WTC11 (cell line): ENCODE results near the gene CLIC2. TPM values are rescaled to one million over a fixed set of nuclear protein-coding genes. Genes with fewer than 3 reads are reported as not detected.

Experiments
- ATAC-seq: fragments of 200-7000 bp; cut with Tn5 transposase; 2 replicates; pipeline ENCODE4 v1.10.0; 2021; ENCODE audit warnings: mild to moderate bottlenecking, moderate library complexity
- CTCF ChIA-PET: fragments of 300-600 bp; sonication (Branson Sonifier 250); formaldehyde crosslinking; loops from one replicate; lab custom pipeline; 2021; ENCODE audit warnings: antibody characterized with exemption; lab: Charles Lee
- POLR2A ChIA-PET: fragments of 350-600 bp; sonication (Branson Sonifier 250); formaldehyde crosslinking; loops from one replicate; lab custom pipeline; 2021; ENCODE audit warnings: antibody characterized with exemption; lab: Charles Lee
- DNase-seq: peaks from one replicate; pipeline ENCODE4 v3.0.0; 2021; ENCODE audit warnings: low spot score
- H3K27ac Mint-ChIP-seq: 2 replicates; pipeline ENCODE4 v1.8.0; 2021; ENCODE audit warnings: mixed read lengths
- H3K27me3 Mint-ChIP-seq: 2 replicates; pipeline ENCODE4 v1.8.0; 2021; ENCODE audit warnings: low read depth, mild to moderate bottlenecking, moderate library complexity, mixed read lengths
- H3K36me3 Mint-ChIP-seq: 2 replicates; pipeline ENCODE4 v1.8.0; 2021; ENCODE audit warnings: mixed read lengths
- H3K4me1 Mint-ChIP-seq: 2 replicates; pipeline ENCODE4 v1.8.0; 2022; ENCODE audit warnings: mixed read lengths
- H3K4me3 Mint-ChIP-seq: 2 replicates; pipeline ENCODE4 v1.8.0; 2021; ENCODE audit warnings: mild to moderate bottlenecking, moderate library complexity, mixed read lengths
- H3K9me3 Mint-ChIP-seq: 2 replicates; pipeline ENCODE4 v1.8.0; 2021; ENCODE audit warnings: mixed read lengths
- ATF1 ChIP-seq: sonication (generic); formaldehyde crosslinking; IDR thresholded peaks from 2 replicates; pipeline ENCODE4 v1.8.1; 2023; ENCODE audit warnings: mild to moderate bottlenecking, moderate library complexity, missing genetic modification reagents
- CBFB ChIP-seq: sonication (generic); formaldehyde crosslinking; IDR thresholded peaks from 2 replicates; pipeline ENCODE4 v1.8.1; 2022; ENCODE audit warnings: mild to moderate bottlenecking, low read depth, missing genetic modification reagents
- CREM ChIP-seq: sonication (generic); formaldehyde crosslinking; IDR thresholded peaks from 2 replicates; pipeline ENCODE4 v1.8.1; 2022; ENCODE audit warnings: mild to moderate bottlenecking, missing genetic modification reagents, moderate library complexity
- ESRRA ChIP-seq: sonication (generic); formaldehyde crosslinking; IDR thresholded peaks from 2 replicates; pipeline ENCODE4 v1.8.1; 2022; ENCODE audit warnings: mild to moderate bottlenecking, missing genetic modification reagents, borderline replicate concordance
- FOXK1 ChIP-seq: sonication (generic); formaldehyde crosslinking; IDR thresholded peaks from 2 replicates; pipeline ENCODE4 v1.8.0; 2022; ENCODE audit warnings: mild to moderate bottlenecking, moderate library complexity, missing genetic modification reagents
- GABPB1 ChIP-seq: sonication (generic); formaldehyde crosslinking; IDR thresholded peaks from 2 replicates; pipeline ENCODE4 v1.8.1; 2023; ENCODE audit warnings: mild to moderate bottlenecking, missing genetic modification reagents
- IRF2 ChIP-seq: sonication (generic); formaldehyde crosslinking; IDR thresholded peaks from 2 replicates; pipeline ENCODE4 v1.8.0; 2022; ENCODE audit warnings: low read depth, missing genetic modification reagents, borderline replicate concordance
- JUN ChIP-seq: sonication (generic); formaldehyde crosslinking; IDR thresholded peaks from 2 replicates; pipeline ENCODE4 v1.8.0; 2023; ENCODE audit warnings: mild to moderate bottlenecking, missing genetic modification reagents
- NR1H2 ChIP-seq: sonication (generic); formaldehyde crosslinking; IDR thresholded peaks from 2 replicates; pipeline ENCODE4 v1.9.0; 2021; ENCODE audit warnings: mild to moderate bottlenecking, moderate library complexity, missing genetic modification reagents
- NR2C2 ChIP-seq: sonication (generic); formaldehyde crosslinking; IDR thresholded peaks from 2 replicates; pipeline ENCODE4 v1.8.0; 2022; ENCODE audit warnings: mild to moderate bottlenecking, missing genetic modification reagents
- RORB ChIP-seq: fragments of 250-450 bp; sonication (Bioruptor Pico); IDR thresholded peaks from 2 replicates; pipeline ENCODE4 v1.9.0; 2021; ENCODE audit warnings: mild to moderate bottlenecking
- SP1 ChIP-seq: sonication (generic); formaldehyde crosslinking; conservative IDR thresholded peaks from 2 replicates; pipeline ENCODE4 v1.8.1; 2022; ENCODE audit warnings: missing genetic modification reagents
- TCF7 ChIP-seq: sonication (generic); formaldehyde crosslinking; IDR thresholded peaks from 2 replicates; pipeline ENCODE4 v1.8.0; 2022; ENCODE audit warnings: mild to moderate bottlenecking, low read depth, missing genetic modification reagents, moderate library complexity
- ZNF396 ChIP-seq: fragments of 250-450 bp; sonication (Bioruptor Pico); IDR thresholded peaks from 2 replicates; pipeline ENCODE4 v1.8.0; 2021; ENCODE audit warnings: mild to moderate bottlenecking, moderate library complexity, borderline replicate concordance
- ZNF416 ChIP-seq: fragments of 250-450 bp; sonication (Bioruptor Pico); IDR thresholded peaks from 2 replicates; pipeline ENCODE4 v1.9.0; 2021; ENCODE audit warnings: mild to moderate bottlenecking, inconsistent platforms
- total RNA-seq: library from RNA; stranded (reverse); gene quantifications from 3 replicates; pipeline ENCODE4 v1.2.3, GENCODE V29; 2021
- TF ChIP-seq, protein P1 (sequence below): sonication (generic); formaldehyde crosslinking; conservative IDR thresholded peaks from 2 replicates; pipeline ENCODE4 v1.8.1; 2022; ENCODE audit warnings: mild to moderate bottlenecking, missing genetic modification reagents
- TF ChIP-seq, protein P2 (sequence below): sonication (generic); formaldehyde crosslinking; IDR thresholded peaks from 2 replicates; pipeline ENCODE4 v1.8.1; 2023; ENCODE audit warnings: mild to moderate bottlenecking, missing genetic modification reagents, borderline replicate concordance
- TF ChIP-seq, protein P3 (sequence below): sonication (generic); formaldehyde crosslinking; IDR thresholded peaks from 2 replicates; pipeline ENCODE4 v1.8.0; 2022; ENCODE audit warnings: mild to moderate bottlenecking, missing genetic modification reagents
- TF ChIP-seq, protein P4 (sequence below): sonication (generic); formaldehyde crosslinking; IDR thresholded peaks from 2 replicates; pipeline ENCODE4 v1.8.1; 2022; ENCODE audit warnings: low read depth, mild to moderate bottlenecking, moderate library complexity, missing genetic modification reagents, borderline replicate concordance
- TF ChIP-seq, protein P5 (sequence below): sonication (generic); formaldehyde crosslinking; IDR thresholded peaks from 2 replicates; pipeline ENCODE4 v1.8.1; 2022; ENCODE audit warnings: missing genetic modification reagents, borderline replicate concordance
- TF ChIP-seq, protein P6 (sequence below): sonication (generic); formaldehyde crosslinking; IDR thresholded peaks from 2 replicates; pipeline ENCODE4 v1.8.0; 2023; ENCODE audit warnings: missing genetic modification reagents
- TF ChIP-seq, protein P7 (sequence below): fragments of 200-600 bp; IDR thresholded peaks from 2 replicates; pipeline ENCODE4 v1.8.0; 2022; ENCODE audit warnings: antibody characterized with exemption
- TF ChIP-seq, protein P8 (sequence below): fragments of 250-450 bp; sonication (Bioruptor Pico); IDR thresholded peaks from 2 replicates; pipeline ENCODE4 v2.1.2; 2022; ENCODE audit warnings: mild to moderate bottlenecking, moderate library complexity

CLIC2 gene
- total RNA-seq, 1 experiment from 2014 or later = 0.66 TPM

DNA sequence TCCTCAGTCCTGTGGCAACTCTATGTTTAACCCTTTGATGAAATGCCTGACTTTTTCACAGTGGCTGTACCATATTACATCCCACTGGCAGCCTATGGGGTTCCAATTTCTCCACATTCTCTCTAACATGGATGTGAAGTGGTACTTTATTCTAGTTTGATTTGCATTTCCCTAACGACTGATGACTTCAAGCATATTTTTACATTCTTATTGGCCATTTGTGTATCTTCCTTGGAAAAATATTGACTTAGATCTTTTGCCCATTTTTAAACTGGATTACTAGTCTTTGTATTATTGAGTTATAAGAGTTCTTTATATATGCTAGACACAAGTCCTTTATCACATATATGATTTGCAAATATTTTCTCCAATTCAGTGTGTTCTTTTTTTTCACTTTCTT lies 68.0 kb downstream of the CLIC2 start:
- ChIA-PET CTCF (no interaction called here), POLR2A (no interaction called here)

DNA sequence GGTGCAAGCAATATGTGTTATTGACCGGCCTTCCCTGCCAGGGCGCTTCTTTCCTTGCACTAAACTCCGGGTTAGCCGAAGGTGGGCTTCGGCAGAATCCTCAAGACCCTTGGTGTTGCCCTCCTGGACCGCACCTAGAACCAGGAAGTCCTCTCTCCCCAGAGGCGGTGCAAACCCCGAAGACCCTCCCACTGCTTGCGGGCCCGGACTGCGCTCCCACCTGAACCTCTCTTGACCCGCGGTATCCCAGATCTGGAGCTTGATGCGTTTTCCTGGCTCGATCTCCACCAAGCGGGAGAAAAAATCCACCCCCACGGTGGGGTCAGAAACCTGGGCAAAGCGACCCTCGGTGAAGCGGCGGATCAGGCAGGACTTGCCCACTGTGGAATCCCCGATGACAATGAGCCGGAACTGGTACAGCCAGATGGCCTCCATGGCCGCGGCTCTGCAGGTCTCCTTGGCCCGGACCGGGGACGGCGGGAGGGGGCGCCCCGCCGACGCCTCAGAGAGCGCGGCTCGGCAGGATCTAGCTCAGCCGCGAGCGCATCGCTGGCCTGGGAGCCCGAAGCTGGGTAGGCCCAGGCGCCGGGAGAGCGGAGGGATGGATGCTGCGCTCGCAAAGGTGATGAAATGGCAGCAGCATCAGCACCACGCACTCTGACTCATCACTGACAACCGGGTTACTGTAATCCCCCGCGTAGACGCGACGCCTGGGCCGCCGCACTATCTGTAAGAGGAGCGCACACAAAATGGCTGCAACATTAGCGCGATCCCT lies 70.4 kb downstream of the CLIC2 start, which contains the start of gene RAB39B:
RAB39B (minus strand) TSS at position 638 of the 775 bp plus-strand sequence; CDS start at position 435, 203 bp downstream.
- ChIA-PET CTCF (interaction anchor here (0.9 kb wide), 1 partner anchor 48 kb away, joined by 3 read pairs; the partner anchor contains the start of gene VBP1), POLR2A (no interaction called here)
- peak within 1 kb of the TSS; percentile 82 for H3K4me3 Mint-ChIP-seq
- no peaks in the 10 kb centered on the region for H3K27me3 Mint-ChIP-seq
- ATAC-seq (peak; percentile 94), DNase-seq (peak; percentile 64)
- H3K9me3 Mint-ChIP-seq = no peaks in the 10 kb centered on the region
- H3K4me1 Mint-ChIP-seq = peaks cover 12% of the 10 kb centered on the region
- 0 out of 2 replicates have a peak, but pooled peaks cover 3% of the 10 kb centered on the region for H3K36me3 Mint-ChIP-seq
- H3K27ac Mint-ChIP-seq = no peak within 1 kb of the TSS; the same call in 1 of the 2 replicates
- TF ChIP-seq TCF7 (CRISPR knock-in tag) (no peak), ZNF416 (CRISPR knock-in tag) (no peak), SP1 (CRISPR knock-in tag) (peak; percentile 60), JUN (no peak), FOXK1 (CRISPR knock-in tag) (0 out of 2 replicates have a peak, but pooled peaks have one; percentile 44), ESRRA (CRISPR knock-in tag) (no peak), ZNF396 (CRISPR knock-in tag) (no peak)
- TF ChIP-seq, protein P1, sequence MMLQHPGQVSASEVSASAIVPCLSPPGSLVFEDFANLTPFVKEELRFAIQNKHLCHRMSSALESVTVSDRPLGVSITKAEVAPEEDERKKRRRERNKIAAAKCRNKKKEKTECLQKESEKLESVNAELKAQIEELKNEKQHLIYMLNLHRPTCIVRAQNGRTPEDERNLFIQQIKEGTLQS = 0 out of 2 replicates have a peak, but pooled peaks have one; percentile 60
- TF ChIP-seq, protein P2, sequence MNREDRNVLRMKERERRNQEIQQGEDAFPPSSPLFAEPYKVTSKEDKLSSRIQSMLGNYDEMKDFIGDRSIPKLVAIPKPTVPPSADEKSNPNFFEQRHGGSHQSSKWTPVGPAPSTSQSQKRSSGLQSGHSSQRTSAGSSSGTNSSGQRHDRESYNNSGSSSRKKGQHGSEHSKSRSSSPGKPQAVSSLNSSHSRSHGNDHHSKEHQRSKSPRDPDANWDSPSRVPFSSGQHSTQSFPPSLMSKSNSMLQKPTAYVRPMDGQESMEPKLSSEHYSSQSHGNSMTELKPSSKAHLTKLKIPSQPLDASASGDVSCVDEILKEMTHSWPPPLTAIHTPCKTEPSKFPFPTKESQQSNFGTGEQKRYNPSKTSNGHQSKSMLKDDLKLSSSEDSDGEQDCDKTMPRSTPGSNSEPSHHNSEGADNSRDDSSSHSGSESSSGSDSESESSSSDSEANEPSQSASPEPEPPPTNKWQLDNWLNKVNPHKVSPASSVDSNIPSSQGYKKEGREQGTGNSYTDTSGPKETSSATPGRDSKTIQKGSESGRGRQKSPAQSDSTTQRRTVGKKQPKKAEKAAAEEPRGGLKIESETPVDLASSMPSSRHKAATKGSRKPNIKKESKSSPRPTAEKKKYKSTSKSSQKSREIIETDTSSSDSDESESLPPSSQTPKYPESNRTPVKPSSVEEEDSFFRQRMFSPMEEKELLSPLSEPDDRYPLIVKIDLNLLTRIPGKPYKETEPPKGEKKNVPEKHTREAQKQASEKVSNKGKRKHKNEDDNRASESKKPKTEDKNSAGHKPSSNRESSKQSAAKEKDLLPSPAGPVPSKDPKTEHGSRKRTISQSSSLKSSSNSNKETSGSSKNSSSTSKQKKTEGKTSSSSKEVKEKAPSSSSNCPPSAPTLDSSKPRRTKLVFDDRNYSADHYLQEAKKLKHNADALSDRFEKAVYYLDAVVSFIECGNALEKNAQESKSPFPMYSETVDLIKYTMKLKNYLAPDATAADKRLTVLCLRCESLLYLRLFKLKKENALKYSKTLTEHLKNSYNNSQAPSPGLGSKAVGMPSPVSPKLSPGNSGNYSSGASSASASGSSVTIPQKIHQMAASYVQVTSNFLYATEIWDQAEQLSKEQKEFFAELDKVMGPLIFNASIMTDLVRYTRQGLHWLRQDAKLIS (CRISPR knock-in tag) = no peak
- TF ChIP-seq, protein P3, sequence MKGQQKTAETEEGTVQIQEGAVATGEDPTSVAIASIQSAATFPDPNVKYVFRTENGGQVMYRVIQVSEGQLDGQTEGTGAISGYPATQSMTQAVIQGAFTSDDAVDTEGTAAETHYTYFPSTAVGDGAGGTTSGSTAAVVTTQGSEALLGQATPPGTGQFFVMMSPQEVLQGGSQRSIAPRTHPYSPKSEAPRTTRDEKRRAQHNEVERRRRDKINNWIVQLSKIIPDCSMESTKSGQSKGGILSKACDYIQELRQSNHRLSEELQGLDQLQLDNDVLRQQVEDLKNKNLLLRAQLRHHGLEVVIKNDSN (CRISPR knock-in tag) = no peak

More for the DNA sequence above, 68.0 kb downstream of the CLIC2 start:
- Mint-ChIP-seq H3K27me3 (no peaks in the 10 kb centered on the region), H3K4me1 (peaks cover 9% of the 10 kb centered on the region), H3K4me3 (no peak overlapping the region), H3K36me3 (peaks cover under 1% of the 10 kb centered on the region; the same call in 1 of the 2 replicates), H3K27ac (no peak overlapping the region), H3K9me3 (peaks cover 5% of the 10 kb centered on the region)
- ATAC-seq (no peak), DNase-seq (no peak)
- TF ChIP-seq ATF1 (CRISPR knock-in tag) = no peak
- TF ChIP-seq NR1H2 (CRISPR knock-in tag) = no peak
- TF ChIP-seq, protein P4, sequence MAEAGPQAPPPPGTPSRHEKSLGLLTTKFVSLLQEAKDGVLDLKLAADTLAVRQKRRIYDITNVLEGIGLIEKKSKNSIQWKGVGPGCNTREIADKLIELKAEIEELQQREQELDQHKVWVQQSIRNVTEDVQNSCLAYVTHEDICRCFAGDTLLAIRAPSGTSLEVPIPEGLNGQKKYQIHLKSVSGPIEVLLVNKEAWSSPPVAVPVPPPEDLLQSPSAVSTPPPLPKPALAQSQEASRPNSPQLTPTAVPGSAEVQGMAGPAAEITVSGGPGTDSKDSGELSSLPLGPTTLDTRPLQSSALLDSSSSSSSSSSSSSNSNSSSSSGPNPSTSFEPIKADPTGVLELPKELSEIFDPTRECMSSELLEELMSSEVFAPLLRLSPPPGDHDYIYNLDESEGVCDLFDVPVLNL (CRISPR knock-in tag) = no peak
- TF ChIP-seq, protein P5, sequence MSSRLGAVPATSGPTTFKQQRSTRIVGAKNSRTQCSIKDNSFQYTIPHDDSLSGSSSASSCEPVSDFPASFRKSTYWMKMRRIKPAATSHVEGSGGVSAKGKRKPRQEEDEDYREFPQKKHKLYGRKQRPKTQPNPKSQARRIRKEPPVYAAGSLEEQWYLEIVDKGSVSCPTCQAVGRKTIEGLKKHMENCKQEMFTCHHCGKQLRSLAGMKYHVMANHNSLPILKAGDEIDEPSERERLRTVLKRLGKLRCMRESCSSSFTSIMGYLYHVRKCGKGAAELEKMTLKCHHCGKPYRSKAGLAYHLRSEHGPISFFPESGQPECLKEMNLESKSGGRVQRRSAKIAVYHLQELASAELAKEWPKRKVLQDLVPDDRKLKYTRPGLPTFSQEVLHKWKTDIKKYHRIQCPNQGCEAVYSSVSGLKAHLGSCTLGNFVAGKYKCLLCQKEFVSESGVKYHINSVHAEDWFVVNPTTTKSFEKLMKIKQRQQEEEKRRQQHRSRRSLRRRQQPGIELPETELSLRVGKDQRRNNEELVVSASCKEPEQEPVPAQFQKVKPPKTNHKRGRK (CRISPR knock-in tag) = no peak
- TF ChIP-seq IRF2 (CRISPR knock-in tag) = no peak
- TF ChIP-seq, protein P6, sequence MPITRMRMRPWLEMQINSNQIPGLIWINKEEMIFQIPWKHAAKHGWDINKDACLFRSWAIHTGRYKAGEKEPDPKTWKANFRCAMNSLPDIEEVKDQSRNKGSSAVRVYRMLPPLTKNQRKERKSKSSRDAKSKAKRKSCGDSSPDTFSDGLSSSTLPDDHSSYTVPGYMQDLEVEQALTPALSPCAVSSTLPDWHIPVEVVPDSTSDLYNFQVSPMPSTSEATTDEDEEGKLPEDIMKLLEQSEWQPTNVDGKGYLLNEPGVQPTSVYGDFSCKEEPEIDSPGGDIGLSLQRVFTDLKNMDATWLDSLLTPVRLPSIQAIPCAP = no peak
- TF ChIP-seq NR2C2 (CRISPR knock-in tag) = no peak
- TF ChIP-seq, protein P7, sequence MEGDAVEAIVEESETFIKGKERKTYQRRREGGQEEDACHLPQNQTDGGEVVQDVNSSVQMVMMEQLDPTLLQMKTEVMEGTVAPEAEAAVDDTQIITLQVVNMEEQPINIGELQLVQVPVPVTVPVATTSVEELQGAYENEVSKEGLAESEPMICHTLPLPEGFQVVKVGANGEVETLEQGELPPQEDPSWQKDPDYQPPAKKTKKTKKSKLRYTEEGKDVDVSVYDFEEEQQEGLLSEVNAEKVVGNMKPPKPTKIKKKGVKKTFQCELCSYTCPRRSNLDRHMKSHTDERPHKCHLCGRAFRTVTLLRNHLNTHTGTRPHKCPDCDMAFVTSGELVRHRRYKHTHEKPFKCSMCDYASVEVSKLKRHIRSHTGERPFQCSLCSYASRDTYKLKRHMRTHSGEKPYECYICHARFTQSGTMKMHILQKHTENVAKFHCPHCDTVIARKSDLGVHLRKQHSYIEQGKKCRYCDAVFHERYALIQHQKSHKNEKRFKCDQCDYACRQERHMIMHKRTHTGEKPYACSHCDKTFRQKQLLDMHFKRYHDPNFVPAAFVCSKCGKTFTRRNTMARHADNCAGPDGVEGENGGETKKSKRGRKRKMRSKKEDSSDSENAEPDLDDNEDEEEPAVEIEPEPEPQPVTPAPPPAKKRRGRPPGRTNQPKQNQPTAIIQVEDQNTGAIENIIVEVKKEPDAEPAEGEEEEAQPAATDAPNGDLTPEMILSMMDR = no peak
- TF ChIP-seq, protein P8, sequence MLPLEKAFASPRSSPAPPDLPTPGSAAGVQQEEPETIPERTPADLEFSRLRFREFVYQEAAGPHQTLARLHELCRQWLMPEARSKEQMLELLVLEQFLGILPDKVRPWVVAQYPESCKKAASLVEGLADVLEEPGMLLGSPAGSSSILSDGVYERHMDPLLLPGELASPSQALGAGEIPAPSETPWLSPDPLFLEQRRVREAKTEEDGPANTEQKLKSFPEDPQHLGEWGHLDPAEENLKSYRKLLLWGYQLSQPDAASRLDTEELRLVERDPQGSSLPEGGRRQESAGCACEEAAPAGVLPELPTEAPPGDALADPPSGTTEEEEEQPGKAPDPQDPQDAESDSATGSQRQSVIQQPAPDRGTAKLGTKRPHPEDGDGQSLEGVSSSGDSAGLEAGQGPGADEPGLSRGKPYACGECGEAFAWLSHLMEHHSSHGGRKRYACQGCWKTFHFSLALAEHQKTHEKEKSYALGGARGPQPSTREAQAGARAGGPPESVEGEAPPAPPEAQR = no peak
- TF ChIP-seq CBFB (CRISPR knock-in tag) = no peak
- no peak for TF ChIP-seq CREM
- TF ChIP-seq GABPB1 (CRISPR knock-in tag) = no peak
- no peak for TF ChIP-seq RORB
